Uterus (tissue), 4 donors: ENCODE measurements around the gene BACH2. TPM values are rescaled to one million over a fixed set of nuclear protein-coding genes. Genes with fewer than 3 reads are reported as not detected.

Experiments used
- DNase-seq, 2 donors: peaks; one replicate each; pipeline ENCODE4 v3.0.0-alpha.2; 2019 to 2020
- H3K27ac ChIP-seq, 2 donors: fragments of 200-600 bp; sonication (generic); 1 replicate in 1 of 2; 2 replicates in 1 of 2; pipeline ENCODE4 v1.5.1; 2016 to 2018
- H3K27me3 ChIP-seq, 2 donors: fragments of 200-600 bp; sonication (generic); one replicate each; pipeline ENCODE4 v1.5.1; 2018 to 2019; ENCODE audit warnings: control low read depth in 1 of 2
- H3K36me3 ChIP-seq, 2 donors: fragments of 200-600 bp; sonication (generic); one replicate each; pipeline ENCODE4 v1.5.1; 2019; ENCODE audit warnings: control low read depth in 1 of 2
- H3K4me1 ChIP-seq, 2 donors: fragments of 200-600 bp; sonication (generic); one replicate each; pipeline ENCODE4 v1.5.1; 2018 to 2019; ENCODE audit warnings: control low read depth in 1 of 2
- H3K4me3 ChIP-seq, 2 donors: fragments of 200-600 bp; sonication (generic); 1 replicate in 1 of 2; 2 replicates in 1 of 2; pipeline ENCODE4 v1.5.1; 2018 to 2019; ENCODE audit warnings: mild to moderate bottlenecking in 1 of 2
- H3K9me3 ChIP-seq, 2 donors: fragments of 200-600 bp; sonication (generic); one replicate each; pipeline ENCODE4 v1.5.1; 2019; ENCODE audit warnings: control low read depth in 1 of 2
- POLR2A ChIP-seq, 2 donors: fragments of 450-650 bp; IDR thresholded peaks; one replicate each; pipeline ENCODE4 v1.6.1; 2016; ENCODE audit warnings: antibody characterized with exemption in 2 of 2, mild to moderate bottlenecking in 1 of 2, moderate library complexity in 1 of 2
- intact Hi-C: fragments of 100-400 bp; cut with DNase I; formaldehyde crosslinking; loops from one replicate; pipeline ENCODE4 v1.15.1; 2023; ENCODE audit warnings: low total_unique reads
- total RNA-seq, 4 donors: library from RNA; depleted of rRNA in 3 of 4; stranded (reverse); fragments of >200 nt in 3 of 4; gene quantifications; one replicate each; pipeline versions ENCODE4 v1.1.0 to v1.2.4, GENCODE V29; 2014 to 2023
- TF ChIP-seq, protein P1 (sequence below), 4 experiments: fragments of 200-600 bp in 2 of 4; fragments of 450-650 bp in 2 of 4; sonication (generic) in 2 of 4; IDR thresholded peaks; one replicate each; pipeline ENCODE4 v1.5.1; 2016 to 2019; ENCODE audit warnings: antibody characterized with exemption in 4 of 4, mild to moderate bottlenecking in 2 of 4, moderate library complexity in 1 of 4
- donor health status: DM: yes; HTN: yes; CAD: no.

Gene BACH2
- total RNA-seq, 4 donors from 2014 or later, result 1.3 to 15.0 (median 9.7) TPM

GRCh38 chr6:89977808-89978748, 318.6 kb downstream of the BACH2 start:
- Histone ChIP-seq H3K27me3 (no peaks in the 10 kb centered on the region), H3K27ac (no peak overlapping the region), H3K4me1 (no peaks in the 10 kb centered on the region), H3K9me3 (no peaks in the 10 kb centered on the region), H3K36me3 (no peaks in the 10 kb centered on the region), H3K4me3 (no peak overlapping the region)
- intact Hi-C loops, result no loop called here
- DNase-seq, result no peak
- no peak for TF ChIP-seq POLR2A (IDR thresholded peaks at IDR 0.05)
- TF ChIP-seq, protein P1, sequence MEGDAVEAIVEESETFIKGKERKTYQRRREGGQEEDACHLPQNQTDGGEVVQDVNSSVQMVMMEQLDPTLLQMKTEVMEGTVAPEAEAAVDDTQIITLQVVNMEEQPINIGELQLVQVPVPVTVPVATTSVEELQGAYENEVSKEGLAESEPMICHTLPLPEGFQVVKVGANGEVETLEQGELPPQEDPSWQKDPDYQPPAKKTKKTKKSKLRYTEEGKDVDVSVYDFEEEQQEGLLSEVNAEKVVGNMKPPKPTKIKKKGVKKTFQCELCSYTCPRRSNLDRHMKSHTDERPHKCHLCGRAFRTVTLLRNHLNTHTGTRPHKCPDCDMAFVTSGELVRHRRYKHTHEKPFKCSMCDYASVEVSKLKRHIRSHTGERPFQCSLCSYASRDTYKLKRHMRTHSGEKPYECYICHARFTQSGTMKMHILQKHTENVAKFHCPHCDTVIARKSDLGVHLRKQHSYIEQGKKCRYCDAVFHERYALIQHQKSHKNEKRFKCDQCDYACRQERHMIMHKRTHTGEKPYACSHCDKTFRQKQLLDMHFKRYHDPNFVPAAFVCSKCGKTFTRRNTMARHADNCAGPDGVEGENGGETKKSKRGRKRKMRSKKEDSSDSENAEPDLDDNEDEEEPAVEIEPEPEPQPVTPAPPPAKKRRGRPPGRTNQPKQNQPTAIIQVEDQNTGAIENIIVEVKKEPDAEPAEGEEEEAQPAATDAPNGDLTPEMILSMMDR (IDR thresholded peaks at IDR 0.05), result no peak

DNA sequence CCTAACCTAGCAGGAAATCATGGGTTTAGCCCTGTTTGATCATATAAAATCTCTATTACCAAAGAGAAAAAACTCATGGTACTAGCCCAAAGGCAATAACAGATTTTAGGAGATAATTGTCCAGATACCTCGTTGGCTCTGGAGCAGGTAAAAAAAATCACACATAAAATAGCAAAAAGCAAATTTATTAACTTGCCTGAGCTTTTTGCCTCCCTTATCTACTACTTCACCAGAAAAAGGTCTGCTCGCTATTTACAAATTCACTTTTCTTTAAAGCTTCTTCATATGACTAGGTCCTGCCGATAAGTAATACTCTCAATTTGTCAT, 320.0 kb downstream of the BACH2 start:
- Histone ChIP-seq H3K4me3 (no peak overlapping the region), H3K4me1 (no peaks in the 10 kb centered on the region), H3K27ac (no peak overlapping the region), H3K27me3 (no peaks in the 10 kb centered on the region), H3K9me3 (no peaks in the 10 kb centered on the region), H3K36me3 (no peaks in the 10 kb centered on the region)
- no peak for DNase-seq
- intact Hi-C loops, result no loop called here
- TF ChIP-seq, protein P1 (IDR thresholded peaks at IDR 0.05), result no peak
- no peak for TF ChIP-seq POLR2A (IDR thresholded peaks at IDR 0.05)

GRCh38 chr6:89975991-89976693, 320.5 kb downstream of the BACH2 start:
- intact Hi-C loops, result no loop called here
- H3K4me1 ChIP-seq, result no peaks in the 10 kb centered on the region
- no peaks in the 10 kb centered on the region for H3K9me3 ChIP-seq
- no peaks in the 10 kb centered on the region for H3K36me3 ChIP-seq
- no peak overlapping the region for H3K27ac ChIP-seq
- TF ChIP-seq, protein P1 (IDR thresholded peaks at IDR 0.05), result no peak
- no peak for TF ChIP-seq POLR2A (IDR thresholded peaks at IDR 0.05)
- no peaks in the 10 kb centered on the region for H3K27me3 ChIP-seq
- DNase-seq, result no peak
- no peak overlapping the region for H3K4me3 ChIP-seq

GRCh38 chr6:89975366-89975765, 321.3 kb downstream of the BACH2 start:
- no peak for DNase-seq
- intact Hi-C loops, result no loop called here
- H3K27me3 ChIP-seq, result no peaks in the 10 kb centered on the region
- no peak for TF ChIP-seq POLR2A (IDR thresholded peaks at IDR 0.05)
- H3K36me3 ChIP-seq, result no peaks in the 10 kb centered on the region
- H3K27ac ChIP-seq, result no peak overlapping the region
- H3K4me1 ChIP-seq, result no peaks in the 10 kb centered on the region
- no peak overlapping the region for H3K4me3 ChIP-seq
- H3K9me3 ChIP-seq, result no peaks in the 10 kb centered on the region

DNA sequence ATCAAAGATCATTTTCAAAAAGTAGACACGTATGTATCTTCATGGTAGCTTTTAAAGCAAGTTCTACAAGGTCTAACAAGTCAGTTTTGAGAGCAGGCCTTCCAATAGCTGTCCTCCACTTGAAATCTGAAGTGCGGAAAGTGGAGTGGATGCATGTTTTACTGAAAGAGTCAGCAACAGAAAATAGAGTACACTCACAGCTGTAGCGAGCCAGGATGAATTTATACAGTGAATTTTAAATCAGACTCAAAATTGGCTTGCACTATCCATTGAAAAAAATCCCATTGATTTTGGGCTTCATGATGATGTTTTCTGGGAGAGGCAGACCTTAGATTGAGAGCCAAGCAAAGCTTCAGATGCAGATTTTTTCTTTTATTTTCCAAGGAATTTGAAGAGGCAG, 321.8 kb downstream of the BACH2 start:
- Histone ChIP-seq H3K9me3 (no peaks in the 10 kb centered on the region), H3K27ac (no peak overlapping the region), H3K27me3 (no peaks in the 10 kb centered on the region), H3K4me3 (no peak overlapping the region), H3K36me3 (no peaks in the 10 kb centered on the region), H3K4me1 (no peaks in the 10 kb centered on the region)
- intact Hi-C loops, result no loop called here
- TF ChIP-seq, protein P1 (IDR thresholded peaks at IDR 0.05), result no peak
- TF ChIP-seq POLR2A (IDR thresholded peaks at IDR 0.05), result no peak
- DNase-seq, result no peak
